Thyroid gland (tissue), 4 donors: ENCODE results near the gene USP21. TPM values are rescaled to one million over a fixed set of nuclear protein-coding genes. Genes with fewer than 3 reads are reported as not detected.

Source experiments
- DNase-seq, 2 donors: peaks; one replicate each; pipeline ENCODE4 v3.0.0-alpha.2; 2019
- H3K27ac ChIP-seq, 3 donors: fragments of 200-600 bp; sonication (generic); 1 replicate in 2 of 3; 2 replicates in 1 of 3; pipeline ENCODE4 v1.5.1; 2016 to 2019; ENCODE audit warnings: mild to moderate bottlenecking in 1 of 3, moderate library complexity in 1 of 3
- H3K27me3 ChIP-seq: fragments of 200-600 bp; sonication (generic); one replicate; pipeline ENCODE4 v1.5.1; 2019
- H3K36me3 ChIP-seq, 2 donors: fragments of 200-600 bp; sonication (generic); one replicate each; pipeline ENCODE4 v1.5.1; 2016 to 2019
- H3K4me1 ChIP-seq, 2 donors: fragments of 200-600 bp; sonication (generic); one replicate each; pipeline ENCODE4 v1.5.1; 2017 to 2019
- H3K4me3 ChIP-seq, 3 donors: fragments of 200-600 bp; sonication (generic); replicated peaks in 1 of 3; 1 replicate in 2 of 3; 2 replicates in 1 of 3; pipeline ENCODE4 v1.5.1; 2016; ENCODE audit warnings: mild to moderate bottlenecking in 1 of 3
- H3K9me3 ChIP-seq: fragments of 200-600 bp; sonication (generic); one replicate; pipeline ENCODE4 v1.5.1; 2017
- CTCF ChIP-seq, 6 experiments: fragments of 200-600 bp in 3 of 6; fragments of 450-650 bp in 3 of 6; sonication (generic) in 3 of 6; IDR thresholded peaks; one replicate each; pipeline ENCODE4 v1.5.1; 2016 to 2019; ENCODE audit warnings: antibody characterized with exemption in 6 of 6, mild to moderate bottlenecking in 2 of 6, inconsistent platforms in 1 of 6, moderate library complexity in 1 of 6
- POLR2A ChIP-seq, 2 donors: fragments of 450-650 bp; IDR thresholded peaks; one replicate each; pipeline ENCODE4 v1.6.1; 2017; ENCODE audit warnings: antibody characterized with exemption in 2 of 2, mild to moderate bottlenecking in 2 of 2, moderate library complexity in 1 of 2
- WGBS, 2 donors: methylation state at CpG; one replicate each; pipeline ENCODE4 v1.1.5; 2017; 5-methylcytosine and 5-hydroxymethylcytosine counted together
- intact Hi-C: fragments of 100-400 bp; cut with DNase I; formaldehyde crosslinking; loops from one replicate; pipeline ENCODE4 v1.15.1; 2023
- total RNA-seq, 4 donors: library from RNA; depleted of rRNA; stranded (reverse); fragments of >200 nt; gene quantifications; one replicate each; pipeline ENCODE4 v1.2.3, GENCODE V29; 2016

The USP21 gene
- total RNA-seq, 4 donors from 2014 or later, result 21.2 to 27.6 (median 23.0) TPM

- Histone ChIP-seq H3K36me3 (peaks cover 33 to 44% of the 10 kb centered on the region in 2 donors), H3K27ac (no peak overlapping the region), H3K27me3 (no peaks in the 10 kb centered on the region), H3K9me3 (no peaks in the 10 kb centered on the region), H3K4me3 (no peak overlapping the region), H3K4me1 (peaks cover 10 to 23% of the 10 kb centered on the region in 2 donors)
- WGBS, 2 donors, result 61 to 79% methylated on average over 5 of the region's 5 CpGs
- no peak for DNase-seq
- intact Hi-C loops, result loop anchor here (10.0 kb wide), 1 partner anchor 54 kb away; the partner anchor contains the start of genes APOA2 and TOMM40L
- TF ChIP-seq POLR2A (IDR thresholded peaks at IDR 0.05) (no peak), CTCF (IDR thresholded peaks at IDR 0.05) (no peak)
Measured at GRCh38 chr1:161171191-161171590, 11.9 kb downstream of the USP21 start.

GRCh38 chr1:161171696-161172095 is 12.4 kb downstream of the USP21 start:
- H3K4me1 ChIP-seq, result peaks cover 14 to 28% of the 10 kb centered on the region in 2 donors
- WGBS, 2 donors, result 89 to 90% methylated on average over 12 of the region's 12 CpGs
- no peak for TF ChIP-seq POLR2A (IDR thresholded peaks at IDR 0.05)
- TF ChIP-seq CTCF (IDR thresholded peaks at IDR 0.05), result no peak
- intact Hi-C loops, result loop anchor here (10.0 kb wide), 1 partner anchor 53 kb away; the partner anchor contains the start of genes APOA2 and TOMM40L
- no peaks in the 10 kb centered on the region for H3K9me3 ChIP-seq
- H3K27ac ChIP-seq, result peak overlapping the region in 1 of 3 donors; percentile 10
- no peaks in the 10 kb centered on the region for H3K27me3 ChIP-seq
- peaks cover 33 to 44% of the 10 kb centered on the region in 2 donors for H3K36me3 ChIP-seq
- no peak overlapping the region for H3K4me3 ChIP-seq
- DNase-seq, result no peak

- H3K4me3 ChIP-seq, result no peak overlapping the region
- 82 to 89% methylated on average over 1 of the region's 1 CpG for WGBS, 2 donors
- no peaks in the 10 kb centered on the region for H3K27me3 ChIP-seq
- no peak for TF ChIP-seq POLR2A (IDR thresholded peaks at IDR 0.05)
- no peak for TF ChIP-seq CTCF (IDR thresholded peaks at IDR 0.05)
- intact Hi-C loops, result loop anchor here (10.0 kb wide), 1 partner anchor 52 kb away; the partner anchor contains the start of genes APOA2 and TOMM40L
- no peak for DNase-seq
- H3K4me1 ChIP-seq, result peaks cover 8 to 22% of the 10 kb centered on the region in 2 donors
- peaks cover 33 to 44% of the 10 kb centered on the region in 2 donors for H3K36me3 ChIP-seq
- H3K27ac ChIP-seq, result peak overlapping the region in 1 of 3 donors; percentile 30
- H3K9me3 ChIP-seq, result no peaks in the 10 kb centered on the region
Measured at GRCh38 chr1:161172349-161172748, 13.0 kb downstream of the USP21 start.

DNA sequence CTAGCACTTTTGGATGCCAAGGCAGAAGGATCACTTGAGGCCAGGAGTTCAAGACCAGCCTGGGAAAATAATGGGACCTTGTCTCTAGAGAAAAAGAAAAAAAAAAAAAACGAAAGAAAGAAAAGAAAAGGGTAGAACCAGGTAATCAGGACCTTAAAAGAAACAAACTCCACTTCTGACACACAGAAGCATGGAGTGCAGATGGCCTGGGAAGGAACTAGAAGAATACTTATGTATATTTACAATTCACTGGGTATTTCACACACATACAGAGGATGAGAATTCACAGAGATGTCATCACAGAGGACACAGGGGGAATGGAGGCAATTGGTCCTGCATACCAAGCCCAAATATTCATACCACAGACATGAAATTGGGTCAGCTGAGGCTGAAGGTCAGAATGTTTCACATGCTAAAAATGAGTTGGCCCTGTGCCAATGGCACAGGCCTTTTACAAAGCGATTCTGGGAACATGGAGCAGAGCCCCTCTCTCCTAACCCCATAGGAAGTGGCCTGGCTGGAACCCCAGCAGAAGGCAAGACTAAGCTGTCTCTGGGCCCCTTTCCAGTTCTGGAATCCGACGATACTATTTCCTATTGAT is 13.6 kb downstream of the USP21 start:
- DNase-seq, result peak in 1 of 2 donors; percentile 32
- no peak for TF ChIP-seq CTCF (IDR thresholded peaks at IDR 0.05)
- no peak for TF ChIP-seq POLR2A (IDR thresholded peaks at IDR 0.05)
- intact Hi-C loops, result loop anchor here (10.0 kb wide), 1 partner anchor 52 kb away; the partner anchor contains the start of genes APOA2 and TOMM40L
- Histone ChIP-seq H3K27ac (peak overlapping the region in 2 of 3 donors; percentile 12 to 49), H3K27me3 (no peaks in the 10 kb centered on the region), H3K9me3 (no peaks in the 10 kb centered on the region), H3K4me3 (no peak overlapping the region), H3K36me3 (peaks cover 33 to 44% of the 10 kb centered on the region in 2 donors), H3K4me1 (peaks cover 8 to 25% of the 10 kb centered on the region in 2 donors)
- WGBS, 2 donors, result 51 to 77% methylated on average over 4 of the region's 4 CpGs

DNA sequence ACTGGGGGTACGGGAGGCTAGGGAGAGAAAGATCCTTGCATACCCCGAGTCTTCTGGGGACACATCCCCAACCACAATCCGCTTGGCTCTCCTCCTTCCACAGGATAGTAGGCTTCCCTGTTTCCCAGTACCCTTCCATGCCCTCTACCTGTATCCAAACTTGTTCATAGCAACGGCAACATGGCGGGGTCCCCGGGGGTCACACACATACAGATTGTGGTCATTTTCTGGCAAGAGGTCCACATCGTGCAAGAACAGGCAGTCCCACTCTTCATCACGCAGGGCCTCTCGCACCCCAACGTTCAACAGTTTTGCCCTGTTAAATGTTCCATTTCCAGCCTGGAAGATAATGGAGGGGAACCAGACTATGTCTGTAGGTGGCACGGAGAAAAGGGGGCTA is 14.4 kb downstream of the USP21 start:
- Histone ChIP-seq H3K9me3 (no peaks in the 10 kb centered on the region), H3K4me3 (no peak overlapping the region), H3K36me3 (peaks cover 33 to 44% of the 10 kb centered on the region in 2 donors), H3K4me1 (peaks cover 8 to 28% of the 10 kb centered on the region in 2 donors), H3K27me3 (no peaks in the 10 kb centered on the region), H3K27ac (peak overlapping the region in 2 of 3 donors; percentile 12 to 49)
- TF ChIP-seq POLR2A (IDR thresholded peaks at IDR 0.05), result no peak
- TF ChIP-seq CTCF (IDR thresholded peaks at IDR 0.05), result no peak
- no peak for DNase-seq
- 96 to 97% methylated on average over 11 of the region's 11 CpGs for WGBS, 2 donors
- intact Hi-C loops, result loop anchor here (10.0 kb wide), 1 partner anchor 51 kb away; the partner anchor contains the start of genes APOA2 and TOMM40L
